NCI-H1930 (cell line): ENCODE measurements around the gene BORA.
"Not testable (repeated sequence)": the region's sequence is repeated elsewhere in the genome, so short reads cannot be mapped to it uniquely, and the experiment has no call there.

ENCODE experiments used
- DNase-seq, 2 experiments: peaks; one replicate each; lab custom pipeline; 2025; lab: John Stamatoyannopoulos, UW

BORA gene

DNA sequence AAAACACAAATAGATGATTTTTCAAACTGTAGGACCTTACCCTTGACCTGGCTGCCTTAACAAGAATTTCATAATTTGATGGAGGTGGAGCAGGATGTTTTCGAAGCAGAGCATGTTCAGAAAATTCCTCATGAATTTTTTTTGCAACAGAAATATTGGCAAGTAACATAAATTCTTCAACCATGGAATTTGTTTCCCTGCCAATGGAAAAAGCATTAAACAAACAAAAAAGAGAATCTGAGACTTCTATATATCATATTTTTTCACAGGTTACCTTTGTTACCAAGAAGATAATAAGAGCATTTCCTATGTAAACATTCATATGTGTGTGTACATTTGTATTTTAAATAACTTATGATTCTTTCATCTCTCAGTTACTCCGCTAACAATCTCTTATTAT lies 35.7 kb downstream of the BORA start:
- no peak for DNase-seq

DNA sequence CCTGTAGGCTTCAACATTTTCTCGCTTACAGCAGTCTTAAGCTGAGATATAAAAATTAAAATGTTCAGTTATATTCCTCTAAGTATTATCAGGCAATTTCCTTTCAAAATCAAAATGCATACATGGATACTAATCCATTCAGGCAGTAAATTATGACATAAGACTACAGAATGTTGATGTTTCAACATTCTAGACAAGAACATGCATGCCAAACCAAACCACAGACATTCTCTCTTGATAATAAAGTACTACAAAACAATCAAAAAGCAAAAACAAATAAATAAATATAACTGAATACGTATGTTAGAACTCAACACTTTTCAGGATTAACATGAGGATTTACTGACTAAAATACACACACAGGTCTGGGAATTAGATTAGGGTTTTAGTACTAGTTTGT lies 46.3 kb downstream of the BORA start:
- DNase-seq: no peak

DNA sequence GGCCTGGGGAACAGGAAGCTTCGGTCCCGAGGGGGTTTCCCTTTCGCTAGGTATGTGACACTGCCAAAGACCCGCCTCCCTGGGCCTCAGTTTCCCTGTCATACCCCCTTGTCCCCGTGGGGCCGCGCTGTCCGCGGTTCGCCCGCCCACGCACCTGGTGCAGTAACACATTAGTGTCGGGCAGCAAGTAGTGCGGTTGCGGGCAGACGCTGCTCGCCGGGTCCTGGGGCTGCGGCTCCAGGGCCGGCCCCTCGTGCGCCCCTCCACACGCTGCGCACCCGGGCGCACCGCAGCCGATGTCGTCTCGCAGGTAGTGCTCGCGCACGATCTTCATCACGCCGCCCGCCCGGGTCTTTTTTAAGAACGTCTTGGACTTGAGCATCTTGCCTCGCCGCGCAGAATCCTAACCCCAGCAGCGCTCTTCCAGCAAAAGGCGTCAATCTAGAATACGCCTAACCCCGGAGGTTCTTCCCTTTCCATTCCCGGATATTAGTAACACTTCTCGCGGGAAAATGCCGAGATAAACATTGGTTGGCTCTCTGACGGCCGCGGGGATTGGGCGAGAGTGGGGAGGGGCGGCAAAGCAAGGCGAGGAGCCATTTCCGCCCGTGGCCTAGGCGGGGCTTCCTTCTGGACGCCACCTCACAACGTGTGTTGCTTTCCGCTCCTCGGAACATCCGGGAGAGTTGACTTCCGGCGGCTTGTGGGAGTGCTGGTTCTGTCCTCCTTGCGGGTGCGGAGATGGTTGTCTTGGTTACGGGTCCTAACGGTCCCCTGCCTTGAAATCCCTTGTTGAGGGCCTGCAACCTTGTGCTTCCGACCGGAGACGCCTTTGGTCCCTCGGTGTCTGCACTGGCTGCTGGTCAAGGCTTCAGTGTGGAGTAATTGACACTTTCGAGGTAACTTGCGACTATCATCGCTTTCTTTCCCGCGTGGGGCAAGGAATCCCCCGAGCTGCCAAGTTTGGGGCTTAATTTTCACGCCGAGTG lies 54.0 kb downstream of the BORA start, which contains the start of the genes DIS3 and PIBF1:
TSS of gene DIS3 (minus strand) at position 450 of the 989 bp plus-strand sequence. CDS start at position 382, 68 bp downstream.
TSS of gene PIBF1 (plus strand) at position 683 of the 989 bp plus-strand sequence. CDS start 1,337 bp downstream, outside the sequence.
- peak; percentile 99 for DNase-seq

GRCh38 chr13:72782717-72783116 lies 55.0 kb downstream of the BORA start:
- no peak for DNase-seq

GRCh38 chr13:72784679-72785078 lies 57.0 kb downstream of the BORA start:
- DNase-seq: not testable (repeated sequence)

DNA sequence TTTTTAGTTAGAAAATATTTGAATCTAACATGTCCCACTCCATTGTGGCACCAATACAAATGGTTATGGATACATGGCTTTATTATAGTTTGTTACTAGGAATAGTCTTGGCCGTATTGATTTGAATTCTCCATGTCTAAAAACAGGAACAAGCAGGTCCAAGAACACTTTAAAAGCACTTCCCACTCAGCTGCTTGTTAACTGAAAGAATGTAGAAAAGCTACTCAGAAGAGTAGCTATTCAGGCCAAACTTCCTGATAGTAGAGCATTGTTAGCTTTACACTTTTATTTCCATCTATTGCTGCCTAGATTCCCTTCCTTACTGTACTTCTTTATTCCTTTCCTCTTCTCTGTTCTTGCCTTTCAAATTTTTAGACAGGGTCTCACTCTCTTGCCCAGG lies 61.1 kb downstream of the BORA start:
- DNase-seq: no peak

DNA sequence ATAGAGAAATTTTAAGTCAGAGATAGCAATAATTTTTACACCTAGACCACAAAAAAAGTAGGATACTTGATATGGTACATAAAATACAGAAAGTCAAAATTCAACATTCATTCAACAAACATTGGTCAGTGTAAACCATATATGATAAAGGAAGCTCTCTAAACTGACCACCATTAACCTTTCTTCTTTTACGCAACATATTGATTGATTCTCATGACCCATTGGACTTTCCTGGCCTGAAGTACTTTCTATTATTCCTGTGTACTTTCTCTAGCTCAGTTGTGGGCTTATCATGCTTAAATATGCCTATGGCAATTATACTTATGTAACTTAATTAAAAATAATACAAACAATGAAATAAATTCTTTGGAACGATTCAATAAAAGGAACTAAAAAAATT lies 64.9 kb downstream of the BORA start:
- no peak for DNase-seq

- no peak for DNase-seq
Observed at GRCh38 chr13:72798817-72799216, 71.1 kb downstream of the BORA start.

DNA sequence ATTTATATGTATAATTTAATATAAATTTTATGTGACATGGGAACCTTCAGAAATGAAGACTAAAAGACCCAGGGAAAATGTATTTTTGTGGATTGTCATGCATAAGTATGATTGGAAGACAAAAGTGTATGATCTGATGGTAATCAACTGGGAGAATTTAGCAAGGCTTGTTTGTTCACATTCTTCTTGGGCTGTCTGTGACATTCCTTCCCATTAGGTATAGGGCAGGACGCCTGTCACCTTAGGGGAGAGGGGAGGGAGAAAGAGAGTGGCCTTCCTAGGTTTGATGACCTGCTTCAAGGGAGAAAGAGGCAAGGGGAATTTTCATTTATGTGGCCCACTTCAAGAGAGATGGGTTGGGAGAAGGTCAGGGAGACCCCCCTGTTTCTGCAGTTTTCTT lies 76.6 kb downstream of the BORA start:
- DNase-seq: no peak
